Activated CD8-positive, alpha-beta memory T cell treated with anti-CD3 and anti-CD28 coated beads for 36 hours (primary cell): Measurements from ENCODE around the gene ZMAT5. TPM values are rescaled to one million over a fixed set of nuclear protein-coding genes. Genes with fewer than 3 reads are reported as not detected.

Experiments
- CTCF ChIA-PET: fragments of 350-600 bp; sonication (Branson Sonifier 250); formaldehyde crosslinking; loops from one replicate; lab custom pipeline; 2021; ENCODE audit warnings: antibody characterized with exemption; lab: Charles Lee
- POLR2A ChIA-PET: fragments of 350-600 bp; sonication (Branson Sonifier 250); formaldehyde crosslinking; loops from one replicate; lab custom pipeline; 2021; ENCODE audit warnings: antibody characterized with exemption; lab: Charles Lee
- total RNA-seq, 2 experiments: library from RNA; stranded (reverse); gene quantifications; one replicate each; pipeline ENCODE4 v1.2.3, GENCODE V29; 2021

Gene ZMAT5
- total RNA-seq, 2 experiments from 2014 or later = 22.4 to 25.3 TPM

DNA sequence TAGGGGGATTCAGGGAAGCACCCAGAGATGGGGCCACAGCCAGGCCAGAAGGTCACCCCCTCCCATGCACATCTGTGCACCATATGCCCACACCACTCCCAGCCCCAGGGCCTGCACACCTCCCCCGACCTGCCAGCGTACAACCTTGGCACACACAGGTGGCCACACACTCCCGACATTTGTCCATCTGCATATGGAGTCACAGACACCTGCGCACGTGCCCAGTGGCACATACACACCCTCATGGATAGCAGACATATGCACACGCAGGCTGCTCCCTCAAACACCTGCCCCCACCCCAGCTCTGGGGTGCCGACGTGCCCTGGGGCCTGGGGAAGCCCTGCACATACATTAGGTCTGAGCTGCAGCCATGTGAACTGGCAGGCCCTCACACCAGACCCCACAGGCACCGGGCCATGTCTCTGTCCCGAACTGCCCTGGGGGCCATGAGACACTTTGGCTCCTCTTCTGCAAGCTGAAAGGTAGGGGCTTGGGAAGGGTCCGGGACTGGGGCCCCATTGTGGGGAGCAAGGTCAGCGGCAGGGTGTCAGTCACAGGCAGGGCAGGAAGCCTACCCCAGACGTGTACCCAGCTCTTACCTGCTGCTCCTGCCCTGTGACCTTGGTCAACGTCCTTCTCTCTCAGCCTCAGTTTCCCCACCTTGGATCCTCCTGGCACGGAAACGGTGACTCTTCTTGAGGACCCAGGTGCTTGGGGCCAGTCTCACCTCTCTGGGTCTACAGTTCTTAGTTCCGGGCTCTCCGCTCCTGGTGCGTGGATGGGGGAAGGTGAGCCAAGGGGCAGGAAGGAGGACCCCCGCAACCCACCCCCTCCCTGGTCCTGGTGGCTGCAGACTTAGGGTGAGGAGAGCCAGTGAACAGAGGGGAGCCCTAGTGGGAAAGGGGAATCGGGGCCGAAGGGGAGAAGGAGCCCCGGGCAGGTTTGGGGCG, 47.6 kb downstream of the ZMAT5 start:
- ChIA-PET CTCF (no interaction called here), POLR2A (no interaction called here)

DNA sequence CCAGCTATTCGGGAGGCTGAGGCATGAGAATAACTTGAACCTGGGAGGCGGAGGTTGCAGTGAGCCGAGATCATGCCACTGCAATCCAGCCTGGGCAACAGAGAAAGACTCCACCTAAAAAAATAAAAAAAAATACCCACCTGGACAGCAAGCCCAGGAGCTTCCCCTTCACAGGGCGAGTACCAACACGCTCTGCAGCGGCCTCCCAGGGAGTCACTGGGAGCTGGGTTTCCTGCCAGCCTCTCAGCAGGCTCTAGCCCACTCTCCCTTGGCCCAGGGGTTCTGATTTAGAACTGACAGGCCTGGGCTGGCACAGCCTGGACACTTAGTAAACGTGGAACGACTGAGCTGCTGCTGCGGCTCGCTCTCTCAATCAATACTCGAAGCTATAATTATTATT, 49.0 kb downstream of the ZMAT5 start:
- POLR2A ChIA-PET = no interaction called here
- CTCF ChIA-PET = interaction anchor here (1.2 kb wide), 1 partner anchor 287 kb away, joined by 3 read pairs; no protein-coding TSS in a partner anchor

DNA sequence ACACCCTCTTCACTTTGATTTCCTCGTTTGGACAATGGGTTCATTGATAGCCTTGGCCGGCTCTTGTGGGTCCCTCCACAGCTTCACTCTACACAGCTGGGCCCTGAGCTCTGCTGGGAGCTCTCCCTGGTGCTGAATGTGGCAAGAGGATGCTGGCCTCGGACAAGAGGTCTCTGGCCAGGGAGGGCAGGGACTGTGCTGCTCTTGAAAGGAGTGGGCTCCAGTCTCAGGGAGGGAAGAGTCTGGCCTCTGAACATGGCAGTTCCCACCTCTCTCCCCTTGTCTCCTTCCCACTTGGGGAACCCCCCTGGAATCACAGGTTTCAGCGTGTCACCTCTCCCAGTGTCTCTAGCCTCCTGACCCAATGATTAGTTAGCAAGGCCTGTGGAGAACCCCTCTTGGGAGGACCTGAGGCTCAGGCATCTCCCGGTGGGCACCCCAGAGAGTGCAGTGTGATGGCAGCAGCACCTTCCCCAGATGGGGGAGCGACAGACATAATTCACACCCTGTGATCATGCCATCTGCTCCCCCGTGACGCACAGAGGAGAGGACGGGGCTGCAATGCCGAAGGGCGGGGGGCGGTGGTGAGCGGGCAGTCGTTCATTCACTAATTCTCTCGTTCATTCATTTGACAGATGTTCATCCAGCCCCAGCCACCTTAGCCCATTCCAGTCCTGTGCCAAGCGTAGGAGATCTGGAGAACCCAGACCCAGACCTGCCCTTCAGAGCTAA, 49.8 kb downstream of the ZMAT5 start:
- ChIA-PET POLR2A (no interaction called here), CTCF (interaction anchor here (1.2 kb wide), 1 partner anchor 288 kb away, joined by 3 read pairs; no protein-coding TSS in a partner anchor)

DNA sequence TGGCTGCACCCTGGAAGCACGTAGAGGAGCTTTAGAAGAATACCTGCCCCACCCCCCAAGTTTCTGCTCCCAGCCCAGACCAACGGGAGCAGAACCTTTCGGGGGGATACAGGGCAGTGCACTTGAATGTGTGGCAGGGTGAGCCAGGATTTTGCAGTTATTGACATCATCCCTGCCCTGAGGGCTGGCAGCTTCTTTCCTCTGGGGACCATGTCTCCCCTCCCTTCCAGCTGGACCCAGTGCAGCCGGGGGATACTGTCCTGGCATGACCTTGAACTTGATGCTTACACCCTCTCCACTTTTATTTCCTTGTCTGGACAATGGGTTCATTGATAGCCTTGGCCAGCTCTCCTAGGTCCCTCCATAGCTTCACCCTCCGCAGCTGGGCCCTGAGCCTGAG, 51.1 kb downstream of the ZMAT5 start:
- ChIA-PET CTCF (no interaction called here), POLR2A (no interaction called here)

DNA sequence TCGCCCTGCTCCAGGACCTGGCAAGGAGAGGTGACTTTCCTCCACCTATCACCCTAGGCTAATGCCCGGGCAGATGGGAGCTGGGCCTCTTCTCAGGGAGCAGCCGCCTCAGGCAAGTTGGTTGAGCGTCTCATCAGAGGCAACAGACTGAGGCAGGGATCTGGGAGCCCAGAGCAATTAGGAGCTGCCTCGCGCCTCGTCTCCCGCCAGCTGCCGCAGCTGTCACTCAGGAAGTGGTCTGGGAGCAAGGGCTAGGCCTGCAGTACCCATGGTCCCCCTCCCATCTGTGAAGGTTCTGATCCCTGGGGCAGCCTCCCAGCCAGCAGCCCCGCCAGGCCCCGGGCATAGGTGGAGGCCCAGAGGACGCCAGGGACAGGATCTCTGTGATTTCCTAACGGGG, 51.6 kb downstream of the ZMAT5 start:
- ChIA-PET POLR2A (no interaction called here), CTCF (no interaction called here)

DNA sequence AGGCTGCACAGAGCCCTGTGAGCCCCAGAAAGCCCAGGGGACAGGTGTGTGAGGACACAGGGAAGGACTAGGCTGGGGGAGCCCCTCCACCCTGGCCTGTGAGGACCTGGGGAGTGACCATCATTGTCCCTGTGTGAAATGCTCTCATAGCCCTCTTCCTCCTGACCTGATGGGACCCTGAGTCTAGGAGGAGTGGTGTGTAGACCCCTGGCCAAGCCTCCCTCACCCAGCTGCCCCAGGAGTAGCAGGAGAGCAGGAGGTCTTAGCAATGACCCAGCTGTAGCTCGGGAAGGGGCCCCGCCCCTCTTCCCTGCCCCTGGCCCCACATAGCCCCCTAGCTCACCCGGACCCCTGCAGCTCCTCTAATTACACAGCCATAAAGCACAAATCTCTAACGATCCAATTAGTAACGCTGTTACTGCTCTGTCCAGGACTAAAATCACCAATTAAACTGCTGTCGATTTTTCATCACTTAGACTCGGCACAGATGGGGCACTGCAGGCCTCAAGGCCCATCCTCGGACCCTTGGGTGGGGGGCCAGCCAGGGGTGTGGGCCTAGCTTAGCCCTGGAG, 53.6 kb downstream of the ZMAT5 start:
- ChIA-PET CTCF (no interaction called here), POLR2A (no interaction called here)

DNA sequence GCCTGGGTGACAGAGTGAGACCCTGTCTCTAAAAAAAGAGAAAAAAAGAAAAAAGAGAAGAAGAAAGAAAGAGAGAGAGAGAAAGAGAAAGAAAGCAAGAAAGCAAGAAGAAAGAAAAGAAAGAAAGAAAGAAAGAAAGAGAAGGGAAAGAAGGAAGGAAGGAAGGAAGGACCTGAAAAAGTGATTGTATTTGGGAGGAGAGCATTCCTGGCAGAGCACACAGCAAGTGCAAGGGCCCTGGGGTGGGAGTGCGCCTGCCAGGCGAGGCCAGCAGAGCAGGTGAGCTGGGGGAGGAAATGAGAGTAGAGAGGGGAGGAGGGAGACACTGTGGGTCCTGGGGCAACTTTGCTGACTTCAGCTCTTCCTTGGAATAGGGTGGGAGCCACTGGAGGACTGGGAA, 54.7 kb downstream of the ZMAT5 start:
- POLR2A ChIA-PET = interaction anchor here (0.6 kb wide), 1 partner anchor 1985 kb away, joined by 17 read pairs; no protein-coding TSS in a partner anchor
- CTCF ChIA-PET = no interaction called here

DNA sequence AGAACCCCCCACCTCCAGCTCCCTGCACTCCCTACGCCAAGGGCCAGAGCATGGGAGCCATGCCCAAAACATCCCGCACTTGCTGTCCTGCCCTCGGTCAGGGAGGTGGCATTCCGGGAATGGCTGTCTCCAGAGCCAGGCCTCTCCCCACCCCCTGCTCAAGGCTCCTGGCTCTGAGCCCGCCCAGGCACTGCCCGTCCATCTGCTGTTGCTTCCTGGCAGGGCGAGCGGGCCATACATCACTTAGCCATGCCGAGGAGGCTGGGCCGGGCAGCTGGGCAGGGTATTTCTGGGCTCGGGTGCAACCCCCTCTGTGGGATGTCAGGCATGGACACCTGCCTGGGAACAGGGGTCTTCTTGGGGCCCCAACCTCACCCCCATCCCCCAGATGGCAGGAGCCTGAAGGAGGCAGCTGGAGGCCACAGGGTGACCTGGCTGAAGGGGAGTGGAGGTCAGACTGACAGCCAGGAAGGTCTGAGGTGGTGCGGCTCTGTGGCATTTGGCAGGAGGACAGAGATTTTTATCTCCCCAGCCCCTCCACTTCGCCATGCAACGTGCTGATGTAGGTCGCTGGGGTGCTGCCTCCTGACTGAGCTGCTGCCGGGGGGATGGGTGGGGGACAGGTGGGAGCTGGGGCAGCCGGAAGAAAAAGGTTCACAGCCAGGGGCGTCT, 55.7 kb downstream of the ZMAT5 start:
- ChIA-PET POLR2A (no interaction called here), CTCF (no interaction called here)

DNA sequence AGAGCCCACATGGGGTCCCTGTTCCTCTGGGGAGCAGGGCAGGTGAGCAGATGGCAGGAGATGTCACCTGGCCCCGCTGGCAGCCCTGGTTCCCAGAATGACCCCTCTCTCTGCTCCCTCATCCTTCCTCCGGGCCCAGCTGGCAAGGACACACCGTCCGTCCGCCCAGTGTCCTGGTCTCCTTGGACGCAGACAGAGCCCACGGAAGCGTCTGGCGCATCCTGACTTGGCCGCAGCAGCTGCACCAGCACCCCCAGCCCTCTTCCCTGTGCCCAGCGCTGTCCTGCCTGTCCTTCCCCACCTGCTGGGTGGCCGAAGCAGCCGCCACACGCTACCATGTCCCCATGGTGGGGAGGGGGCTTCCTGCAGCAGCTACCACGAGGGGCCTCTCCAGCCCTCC, 56.6 kb downstream of the ZMAT5 start:
- POLR2A ChIA-PET = no interaction called here

DNA sequence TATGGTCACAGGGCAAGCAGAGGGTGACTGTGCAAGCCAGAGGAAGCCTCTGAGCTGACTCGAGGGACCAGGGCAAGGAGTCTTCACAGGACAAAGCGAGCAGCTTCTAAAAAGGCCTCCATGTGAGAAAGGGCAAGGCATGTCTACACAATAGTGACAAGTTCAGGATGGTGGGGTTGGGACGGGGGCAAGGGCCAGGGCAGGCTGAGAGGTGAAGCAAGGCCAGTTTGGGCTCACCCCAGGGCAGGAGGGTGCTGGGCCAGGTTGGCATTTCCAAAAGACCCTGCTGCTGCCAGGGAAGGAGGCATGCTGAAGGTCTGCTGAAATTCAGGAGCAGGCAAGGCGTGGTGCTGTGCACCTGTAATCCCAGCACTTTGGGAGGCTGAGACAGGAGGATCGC, 59.3 kb downstream of the ZMAT5 start:
- ChIA-PET POLR2A (no interaction called here), CTCF (no interaction called here)

More for the DNA sequence above, 56.6 kb downstream of the ZMAT5 start:
- CTCF ChIA-PET = no interaction called here

DNA sequence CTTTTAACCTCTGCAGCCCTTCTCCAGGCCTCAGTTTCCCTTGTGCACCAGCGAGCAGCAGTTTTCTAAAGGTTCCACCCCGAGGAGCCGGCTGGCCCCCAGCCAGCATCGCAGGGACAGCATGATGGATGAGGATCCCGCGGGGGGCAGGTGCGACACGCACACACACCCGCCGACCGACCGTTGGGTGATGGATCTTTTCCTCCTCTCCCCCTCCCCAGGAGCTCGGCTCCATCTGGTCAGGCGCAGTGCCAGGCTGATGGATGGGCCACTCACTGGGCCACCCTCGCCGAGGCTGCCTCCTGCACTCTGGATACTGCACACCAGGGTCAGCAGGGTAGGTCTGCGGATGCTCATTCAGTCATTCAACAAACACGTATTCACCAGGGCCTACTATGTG, 59.8 kb downstream of the ZMAT5 start:
- ChIA-PET POLR2A (no interaction called here), CTCF (no interaction called here)

DNA sequence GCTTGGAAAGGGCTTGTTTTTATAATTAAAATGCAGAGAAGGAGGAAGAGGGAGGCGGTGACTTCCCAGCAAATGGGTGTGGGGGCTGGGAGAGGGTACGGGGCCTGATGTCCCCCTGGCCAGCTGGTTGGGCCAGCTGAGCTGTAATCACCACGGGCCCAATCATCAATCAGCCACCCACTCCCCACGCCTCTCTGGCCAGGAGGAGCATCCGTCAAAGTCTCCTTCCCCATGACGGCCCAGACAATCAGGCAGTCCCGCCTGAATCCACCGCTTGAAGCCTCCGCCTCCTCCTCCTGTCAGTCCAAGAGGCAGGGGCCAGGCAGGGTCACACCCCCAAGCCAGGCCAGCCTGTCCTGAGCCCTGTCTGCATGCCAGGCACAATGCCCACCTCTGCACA, 60.3 kb downstream of the ZMAT5 start:
- ChIA-PET POLR2A (no interaction called here), CTCF (no interaction called here)

DNA sequence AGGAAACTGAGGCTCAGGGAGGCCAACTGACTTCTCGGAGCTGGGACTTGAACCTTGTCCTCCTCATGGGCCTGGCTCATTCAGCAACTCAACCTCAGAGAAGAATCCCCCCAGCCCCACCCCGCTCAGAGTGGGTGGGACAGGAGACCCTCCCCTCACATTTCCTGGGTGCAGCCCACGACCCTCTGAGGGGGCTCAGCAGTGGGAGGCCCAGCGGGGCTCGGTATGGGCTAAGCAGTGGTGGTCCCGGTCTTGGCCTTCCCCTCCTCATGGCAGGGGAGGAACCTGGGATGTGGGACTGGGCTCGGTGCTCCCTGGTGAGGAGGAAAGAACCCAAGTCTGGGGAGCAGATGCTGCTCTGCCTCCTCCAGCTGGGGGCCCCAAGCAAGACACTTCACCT, 61.2 kb downstream of the ZMAT5 start:
- ChIA-PET CTCF (interaction anchor here (0.6 kb wide), 1 partner anchor 17 kb away, joined by 4 read pairs; no protein-coding TSS in a partner anchor), POLR2A (no interaction called here)

DNA sequence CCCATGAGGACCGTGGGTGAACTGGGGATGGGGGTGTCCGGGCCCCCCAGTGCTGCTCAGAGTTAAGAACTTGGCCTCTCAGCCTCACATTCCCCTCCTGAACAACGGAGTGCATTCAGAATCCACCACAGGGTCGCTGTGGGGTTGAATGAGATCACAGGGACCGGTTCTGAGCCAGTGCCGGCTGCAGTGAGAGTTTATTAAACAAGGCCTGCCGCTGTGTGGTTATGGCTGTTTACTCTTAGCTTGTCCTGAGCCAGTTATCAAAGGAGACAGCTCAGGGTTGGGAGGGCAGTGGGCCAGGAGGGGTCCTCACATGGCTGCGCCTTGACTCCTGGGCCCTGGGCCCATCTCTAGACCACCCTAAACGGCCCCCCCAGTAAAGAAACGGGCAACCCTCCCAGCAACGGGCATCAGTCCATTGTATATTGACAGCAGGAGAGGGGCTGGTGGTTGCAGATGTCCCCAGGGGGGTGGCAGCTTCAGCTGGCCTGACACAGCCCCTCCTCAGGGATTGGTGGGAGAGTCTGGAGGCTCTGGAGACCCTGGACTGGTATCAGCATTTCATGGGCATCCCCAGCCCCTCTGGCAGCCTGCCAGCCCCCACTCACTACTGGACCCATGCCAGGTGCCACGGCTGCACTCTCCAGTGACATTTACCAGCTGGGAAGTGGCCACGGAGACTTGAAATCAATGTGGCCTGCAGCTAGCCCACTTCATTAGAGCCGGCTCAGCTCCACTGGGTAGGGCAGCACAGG, 62.1 kb downstream of the ZMAT5 start:
- ChIA-PET CTCF (no interaction called here), POLR2A (interaction anchor here (0.6 kb wide), 1 partner anchor 8 kb away, joined by 8 read pairs; no protein-coding TSS in a partner anchor)

DNA sequence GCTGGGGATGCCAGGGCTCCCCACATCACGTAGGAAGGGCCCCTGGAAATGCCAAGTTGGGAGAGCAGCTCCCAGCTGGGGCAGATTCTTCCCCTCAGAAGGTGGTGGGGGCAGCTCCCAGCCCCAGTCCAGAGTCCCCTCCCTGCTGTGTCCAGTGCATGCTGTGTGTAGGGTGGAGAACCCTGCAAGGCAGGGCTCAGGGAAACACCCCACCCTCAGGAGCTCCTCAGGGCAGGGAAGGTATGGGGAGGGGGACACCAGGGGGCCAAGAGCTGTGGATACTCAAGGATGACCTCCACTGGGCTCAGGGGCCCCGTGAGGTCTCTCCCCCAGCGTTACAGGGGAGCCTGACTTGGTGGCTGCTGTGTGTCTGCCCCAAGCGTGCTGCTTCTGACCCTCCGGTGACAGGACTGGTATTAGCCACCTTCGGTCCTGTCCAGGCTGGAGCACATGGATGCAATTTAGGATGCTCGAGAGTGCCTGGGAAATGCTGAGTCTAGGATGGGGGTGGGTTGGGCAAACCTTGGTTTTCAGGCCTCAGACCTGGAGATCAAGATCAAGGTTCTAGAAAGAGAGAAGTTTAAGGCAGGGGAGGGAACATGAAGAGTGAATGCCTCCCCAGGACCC, 63.1 kb downstream of the ZMAT5 start:
- POLR2A ChIA-PET = no interaction called here
- CTCF ChIA-PET = no interaction called here

DNA sequence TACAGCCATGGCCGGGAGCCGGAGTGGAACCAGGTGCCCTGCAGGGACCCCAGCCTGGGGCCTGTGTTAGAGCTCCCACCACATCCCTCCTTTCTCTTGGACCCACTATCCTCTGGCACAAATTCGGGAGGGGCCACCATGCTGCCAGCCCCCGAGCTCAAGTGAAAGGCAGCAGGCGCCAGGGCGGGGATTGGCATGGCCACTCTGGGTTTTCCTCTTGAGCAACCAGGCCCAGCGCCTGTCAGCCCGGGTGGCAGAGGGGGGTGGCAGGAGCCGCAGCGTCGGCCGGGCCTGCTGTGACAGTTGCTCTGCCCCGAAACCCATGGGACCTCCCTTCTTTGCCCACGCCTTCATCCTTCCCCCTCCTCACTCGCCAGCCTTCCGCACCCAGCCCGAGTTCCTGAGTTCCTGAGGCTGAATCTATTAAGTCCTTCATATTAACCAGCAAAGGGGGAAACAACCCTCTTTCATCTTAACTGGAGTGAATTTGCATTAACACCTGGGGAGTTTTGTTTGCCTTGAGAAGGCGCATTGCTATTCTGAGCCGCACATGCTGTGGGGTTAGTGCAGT, 63.8 kb downstream of the ZMAT5 start:
- POLR2A ChIA-PET = no interaction called here
- CTCF ChIA-PET = interaction anchor here (1.2 kb wide), 1 partner anchor 18 kb away, joined by 3 read pairs; no protein-coding TSS in a partner anchor

DNA sequence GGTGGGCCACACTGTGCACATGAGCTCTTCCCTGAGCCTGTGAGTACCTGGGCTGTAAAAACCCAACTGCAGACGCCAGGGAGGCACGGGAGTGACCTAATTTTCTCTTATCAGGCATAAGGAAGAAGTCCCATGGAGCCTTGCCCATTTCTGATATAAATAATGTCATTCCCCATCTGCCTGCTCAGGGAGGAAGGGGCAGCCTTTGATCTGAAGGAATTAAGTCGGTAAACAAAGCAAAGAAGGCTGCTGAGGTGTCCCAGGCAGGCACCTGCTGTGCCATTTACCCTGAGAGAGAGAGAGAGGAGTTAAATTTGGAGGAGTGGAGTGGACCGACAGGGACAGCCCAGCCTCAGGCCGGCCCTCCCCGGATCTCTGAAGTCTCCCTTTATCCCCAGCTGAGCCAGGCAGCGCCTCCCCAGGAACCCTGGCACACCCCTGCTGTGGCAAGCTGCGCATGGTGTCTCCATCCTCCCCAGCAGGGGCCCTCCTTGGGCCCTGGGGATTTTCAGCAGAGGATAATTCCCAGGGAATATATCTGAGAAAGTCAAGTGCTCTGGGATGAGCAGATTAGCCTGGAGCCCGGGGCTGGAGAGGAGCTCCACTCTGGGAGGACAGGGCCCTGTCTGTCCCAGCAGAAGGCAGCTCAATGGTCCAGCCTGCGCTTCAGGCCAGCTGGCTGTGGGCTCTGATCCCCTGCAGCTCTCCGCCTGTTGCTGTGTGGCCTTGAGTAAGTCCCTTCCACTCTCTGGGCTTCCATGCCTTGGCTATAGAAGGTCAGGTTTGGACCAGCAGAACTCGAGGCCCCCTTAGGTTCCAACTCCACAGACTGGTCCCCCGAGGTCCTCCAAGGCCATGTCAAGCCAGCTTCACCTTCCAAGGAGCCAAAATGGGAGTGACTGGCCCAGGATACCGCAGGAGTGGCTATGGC, 64.5 kb downstream of the ZMAT5 start:
- POLR2A ChIA-PET = no interaction called here
- CTCF ChIA-PET = interaction anchor here (1.2 kb wide), 1 partner anchor 17 kb away, joined by 3 read pairs; no protein-coding TSS in a partner anchor
